Measurements from ENCODE around the gene YIF1A.

- no peak for TF ChIP-seq CTCF (IDR thresholded peaks at IDR 0.05; ENCODE audit: low read depth, low read length, missing input control)
- no peak for TF ChIP-seq RXRA (IDR thresholded peaks at IDR 0.05)
- no peak for TF ChIP-seq ZBTB33 (IDR thresholded peaks at IDR 0.05)
- TF ChIP-seq REST (IDR thresholded peaks at IDR 0.05): no peak
- no peak for TF ChIP-seq SP1 (IDR thresholded peaks at IDR 0.05)
- no peak for TF ChIP-seq FOXA1 (IDR thresholded peaks at IDR 0.05)
- no peak for TF ChIP-seq GABPA (IDR thresholded peaks at IDR 0.05 in 1 of 2, conservative IDR thresholded peaks at IDR 0.05 in 1 of 2)
- TF ChIP-seq, protein P1, sequence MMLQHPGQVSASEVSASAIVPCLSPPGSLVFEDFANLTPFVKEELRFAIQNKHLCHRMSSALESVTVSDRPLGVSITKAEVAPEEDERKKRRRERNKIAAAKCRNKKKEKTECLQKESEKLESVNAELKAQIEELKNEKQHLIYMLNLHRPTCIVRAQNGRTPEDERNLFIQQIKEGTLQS (IDR thresholded peaks at IDR 0.05): no peak
These were observed 2.4 kb upstream of the YIF1A start for GRCh38 chr11:66291303-66291705.
